Coronary artery (tissue), 2 donors: ENCODE results near the gene RNF166.

Experiments
- DNase-seq: peaks from one replicate; pipeline ENCODE4 v3.0.0-alpha.2; 2017; ENCODE audit warnings: low spot score
- H3K27ac ChIP-seq, 2 donors: fragments of 200-600 bp; sonication (generic); one replicate each; pipeline ENCODE4 v1.5.1; 2016 to 2019
- H3K4me3 ChIP-seq: fragments of 200-600 bp; sonication (generic); 2 replicates; pipeline ENCODE4 v1.5.1; 2016; ENCODE audit warnings: mild to moderate bottlenecking, moderate library complexity
- CTCF ChIP-seq: fragments of 200-600 bp; sonication (generic); IDR thresholded peaks from one replicate; pipeline ENCODE4 v1.5.1; 2019; ENCODE audit warnings: antibody characterized with exemption

The RNF166 gene

GRCh38 chr16:88743693-88744576 is 37.7 kb upstream of the RNF166 start:
- TF ChIP-seq CTCF: peak; percentile 84
- Histone ChIP-seq H3K27ac (no peak overlapping the region), H3K4me3 (peak overlapping the region; percentile 34)
- DNase-seq: peak; percentile 84

- Histone ChIP-seq H3K27ac (no peak overlapping the region), H3K4me3 (no peak overlapping the region)
- no peak for DNase-seq
- no peak for TF ChIP-seq CTCF
Measured at GRCh38 chr16:88742896-88743605, 36.8 kb upstream of the RNF166 start.

- no peak overlapping the region for H3K27ac ChIP-seq
- no peak for TF ChIP-seq CTCF
- no peak overlapping the region for H3K4me3 ChIP-seq
- DNase-seq: no peak
Measured at GRCh38 chr16:88741368-88741767, 35.2 kb upstream of the RNF166 start.

- Histone ChIP-seq H3K27ac (no peak overlapping the region), H3K4me3 (no peak overlapping the region)
- no peak for TF ChIP-seq CTCF
- DNase-seq: no peak
Measured at GRCh38 chr16:88740727-88741055, 34.5 kb upstream of the RNF166 start.

- DNase-seq: no peak
- TF ChIP-seq CTCF: no peak
- no peak overlapping the region for H3K27ac ChIP-seq
- H3K4me3 ChIP-seq: no peak overlapping the region
Measured at GRCh38 chr16:88739977-88740726, 33.9 kb upstream of the RNF166 start.

- no peak for TF ChIP-seq CTCF
- no peak overlapping the region for H3K27ac ChIP-seq
- no peak for DNase-seq
- H3K4me3 ChIP-seq: no peak overlapping the region
Measured at GRCh38 chr16:88739139-88739976, 33.1 kb upstream of the RNF166 start.
